Liver (tissue), 9 donors: ENCODE data around the gene HLCS. TPM values are rescaled to one million over a fixed set of nuclear protein-coding genes. Genes with fewer than 3 reads are reported as not detected.

Experiments
- DNase-seq: peaks from one replicate; pipeline ENCODE4 v3.0.0-alpha.2; 2017; ENCODE audit warnings: low spot score
- H3K27ac ChIP-seq, 2 donors: one replicate each; pipeline ENCODE4 v1.7.0; 2013; ENCODE audit warnings: inconsistent platforms in 2 of 2, low read length in 2 of 2, control low read depth in 1 of 2, low read depth in 1 of 2, mild to moderate bottlenecking in 1 of 2
- H3K27me3 ChIP-seq, 4 donors: one replicate each; pipeline versions ENCODE4 v1.6.1 to v1.7.0; 2013; ENCODE audit warnings: low read length in 3 of 4, inconsistent platforms in 1 of 4, mild to moderate bottlenecking in 1 of 4, moderate library complexity in 1 of 4; ENCODE audit not compliant: control insufficient read depth in 4 of 4, insufficient read depth in 4 of 4
- H3K36me3 ChIP-seq, 4 donors: one replicate each; pipeline versions ENCODE4 v1.6.1 to v1.7.0; 2013; ENCODE audit warnings: low read length in 3 of 4, mild to moderate bottlenecking in 3 of 4, low read depth in 1 of 4, moderate library complexity in 1 of 4; ENCODE audit not compliant: control insufficient read depth in 4 of 4, insufficient read depth in 3 of 4
- H3K4me1 ChIP-seq, 4 donors: one replicate each; pipeline versions ENCODE4 v1.6.1 to v1.7.0; 2013; ENCODE audit warnings: low read length in 3 of 4, mild to moderate bottlenecking in 3 of 4, moderate library complexity in 1 of 4; ENCODE audit not compliant: control insufficient read depth in 4 of 4, insufficient read depth in 4 of 4
- H3K4me3 ChIP-seq, 3 donors: one replicate each; pipeline versions ENCODE4 v1.6.1 to v1.7.0; 2013; ENCODE audit warnings: low read length in 3 of 3, control low read depth in 1 of 3, low read depth in 1 of 3, mild to moderate bottlenecking in 1 of 3
- H3K9ac ChIP-seq, 2 donors: one replicate each; pipeline ENCODE4 v1.7.0; 2013; ENCODE audit warnings: low read length in 2 of 2, mild to moderate bottlenecking in 2 of 2, moderate library complexity in 2 of 2, control low read depth in 1 of 2, low read depth in 1 of 2
- H3K9me3 ChIP-seq, 4 donors: one replicate each; pipeline versions ENCODE4 v1.6.1 to v1.7.0; 2013; ENCODE audit warnings: low read length in 3 of 4; ENCODE audit not compliant: control insufficient read depth in 4 of 4
- ATF3 ChIP-seq: IDR thresholded peaks from 2 replicates; pipeline ENCODE4 v1.6.1; 2016; ENCODE audit warnings: antibody characterized with exemption
- EGR1 ChIP-seq, 2 donors: IDR thresholded peaks; 2 replicates each; pipeline ENCODE4 v1.6.1; 2016 to 2018; ENCODE audit warnings: antibody characterized with exemption in 2 of 2, low read depth in 2 of 2
- FOXA1 ChIP-seq: IDR thresholded peaks from 2 replicates; pipeline ENCODE4 v1.6.1; 2016; ENCODE audit warnings: antibody characterized with exemption
- GABPA ChIP-seq, 2 donors: IDR thresholded peaks in 1 of 2; conservative IDR thresholded peaks in 1 of 2; 2 replicates each; pipeline ENCODE4 v1.6.1; 2016; ENCODE audit warnings: antibody characterized with exemption in 2 of 2, mild to moderate bottlenecking in 1 of 2, moderate library complexity in 1 of 2
- HNF4G ChIP-seq: IDR thresholded peaks from 2 replicates; pipeline ENCODE4 v1.6.1; 2016; ENCODE audit warnings: antibody characterized with exemption
- RAD21 ChIP-seq, 2 donors: IDR thresholded peaks; 2 replicates each; pipeline ENCODE4 v1.6.1; 2016; ENCODE audit warnings: antibody characterized with exemption in 2 of 2, mild to moderate bottlenecking in 2 of 2
- RXRA ChIP-seq, 2 donors: IDR thresholded peaks; 2 replicates each; pipeline ENCODE4 v1.6.1; 2017 to 2018; ENCODE audit warnings: antibody characterized with exemption in 2 of 2, mild to moderate bottlenecking in 1 of 2
- SP1 ChIP-seq: IDR thresholded peaks from 2 replicates; pipeline ENCODE4 v1.6.1; 2018; ENCODE audit warnings: antibody characterized with exemption, mild to moderate bottlenecking
- TAF1 ChIP-seq: conservative IDR thresholded peaks from 2 replicates; pipeline ENCODE4 v1.6.1; 2016; ENCODE audit warnings: antibody characterized with exemption, mild to moderate bottlenecking
- YY1 ChIP-seq: IDR thresholded peaks from 2 replicates; pipeline ENCODE4 v1.6.1; 2016; ENCODE audit warnings: antibody characterized with exemption, mild to moderate bottlenecking
- WGBS: extraction: QIAGEN DNeasy Blood & Tissue Kit; methylation state at CpG from one replicate; pipeline ENCODE4 v1.1.7; 2013; 5-methylcytosine and 5-hydroxymethylcytosine counted together
- polyA plus RNA-seq, 2 donors: library from polyadenylated mRNA; stranded (reverse) in 1 of 2; unstranded in 1 of 2; fragments of 200-250 nt in 1 of 2; fragments of >200 nt in 1 of 2; fragmentation: Nextera tagmentation in 1 of 2; extraction: Ambion mirVana in 1 of 2; gene quantifications; one replicate each; pipeline versions ENCODE4 v1.2.1 to v1.2.3, GENCODE V29; 2013 to 2015
- total RNA-seq, 2 donors: library from RNA; depleted of rRNA; stranded (reverse); fragments of >200 nt; gene quantifications; one replicate each; pipeline ENCODE4 v1.2.3, GENCODE V29; 2014
- TF ChIP-seq, protein P1 (sequence below): IDR thresholded peaks from 2 replicates; pipeline ENCODE4 v1.6.1; 2016; ENCODE audit warnings: antibody characterized with exemption
- TF ChIP-seq, protein P2 (sequence below): fragments of 150-350 bp; IDR thresholded peaks from 2 replicates; pipeline ENCODE4 v1.5.1; 2017; ENCODE audit warnings: improper control_type of control experiment, low read depth, low read length; ENCODE audit not compliant: missing input control
- TF ChIP-seq, protein P3 (sequence below): IDR thresholded peaks from 2 replicates; pipeline ENCODE4 v1.6.1; 2016; ENCODE audit warnings: antibody characterized with exemption, mild to moderate bottlenecking
- TF ChIP-seq, protein P4 (sequence below): IDR thresholded peaks from 2 replicates; pipeline ENCODE4 v1.6.1; 2016; ENCODE audit warnings: antibody characterized with exemption
- donor health status: healthy.
- donor health status: healthy.
- donor health status: healthy.
- donor health status: healthy.
- donor health status: healthy.

HLCS gene
- total and polyA plus RNA-seq, 4 donors: 6.6 to 22.5 (median 8.3) TPM

DNA sequence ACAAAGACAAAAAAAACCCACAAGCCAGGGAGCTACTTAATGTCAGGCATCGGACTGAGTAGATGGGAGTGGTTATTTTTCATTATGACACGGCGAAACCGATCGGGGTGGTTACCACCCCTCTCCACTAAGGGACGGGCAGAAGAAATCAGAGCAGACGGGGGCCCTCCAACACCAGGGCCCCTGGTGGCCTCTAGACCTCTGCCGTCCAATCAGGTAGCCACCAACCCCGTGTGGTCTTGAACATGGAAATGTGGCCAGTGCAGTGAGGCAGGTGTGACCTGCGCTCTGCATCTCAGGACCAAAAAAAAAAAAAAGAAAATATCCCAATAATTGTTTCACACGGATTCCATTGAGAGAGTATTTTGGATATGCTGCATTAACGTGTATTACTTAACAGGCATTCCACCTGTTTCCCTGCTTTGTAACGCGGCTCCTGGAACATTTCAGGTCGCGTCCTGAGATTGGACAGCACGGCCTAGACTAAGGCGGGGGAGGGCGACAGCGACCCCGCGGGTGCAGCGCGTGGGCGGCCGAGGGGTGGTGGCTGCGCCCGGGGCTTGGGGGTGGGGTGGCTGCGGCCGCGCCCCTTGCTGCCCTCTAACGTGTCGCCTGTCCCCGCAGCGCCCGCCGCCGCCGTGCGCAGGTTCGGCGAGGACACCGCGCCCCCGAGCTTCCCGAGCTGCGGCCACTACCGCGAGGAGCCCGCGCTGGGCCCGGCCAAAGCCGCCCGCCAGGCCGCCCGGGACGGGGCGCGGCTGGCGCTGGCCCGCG is 219.2 kb downstream of the HLCS start:
- H3K27ac ChIP-seq: no peak overlapping the region
- TF ChIP-seq FOXA1: no peak
- no peak for TF ChIP-seq RXRA (IDR thresholded peaks at IDR 0.05)
- WGBS: 11% methylated on average over 62 of the region's 62 CpGs
- no peak overlapping the region for H3K9ac ChIP-seq
- peaks cover 0 to 3% (median 0%) of the 10 kb centered on the region in 4 donors for H3K36me3 ChIP-seq
- peak; percentile 40 for DNase-seq
- H3K9me3 ChIP-seq: no peaks in the 10 kb centered on the region
- H3K4me1 ChIP-seq: peaks cover 0 to 7% (median 5%) of the 10 kb centered on the region in 4 donors
- no peaks in the 10 kb centered on the region for H3K27me3 ChIP-seq
- peak overlapping the region in 1 of 3 donors; percentile 66 for H3K4me3 ChIP-seq

DNA sequence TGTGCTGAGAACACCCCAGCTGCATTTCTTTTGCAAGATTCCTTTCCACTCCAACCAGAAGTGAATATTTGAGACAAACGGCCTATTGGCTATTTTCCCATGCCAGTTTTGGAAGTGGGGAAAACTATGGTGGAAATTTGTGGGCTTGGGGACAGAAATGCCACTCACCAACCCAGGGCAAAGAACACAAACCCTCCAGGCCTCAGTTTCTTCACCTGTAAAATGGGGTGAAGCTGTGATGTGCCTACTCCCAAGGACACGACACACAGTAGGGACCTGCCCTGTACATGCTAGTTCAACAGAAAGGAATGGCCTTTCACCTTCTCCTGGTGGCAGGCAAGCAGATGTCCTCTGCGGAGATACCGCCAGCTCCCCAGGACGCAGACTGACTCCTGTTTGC is 221.0 kb downstream of the HLCS start:
- WGBS: 87% methylated on average over 5 of the region's 5 CpGs
- Histone ChIP-seq H3K9ac (no peak overlapping the region), H3K4me1 (peaks cover 0 to 7% (median 5%) of the 10 kb centered on the region in 4 donors), H3K27ac (no peak overlapping the region), H3K36me3 (no peaks in the 10 kb centered on the region), H3K4me3 (no peak overlapping the region), H3K9me3 (no peaks in the 10 kb centered on the region), H3K27me3 (no peaks in the 10 kb centered on the region)
- no peak for DNase-seq
- no peak for TF ChIP-seq HNF4G

DNA sequence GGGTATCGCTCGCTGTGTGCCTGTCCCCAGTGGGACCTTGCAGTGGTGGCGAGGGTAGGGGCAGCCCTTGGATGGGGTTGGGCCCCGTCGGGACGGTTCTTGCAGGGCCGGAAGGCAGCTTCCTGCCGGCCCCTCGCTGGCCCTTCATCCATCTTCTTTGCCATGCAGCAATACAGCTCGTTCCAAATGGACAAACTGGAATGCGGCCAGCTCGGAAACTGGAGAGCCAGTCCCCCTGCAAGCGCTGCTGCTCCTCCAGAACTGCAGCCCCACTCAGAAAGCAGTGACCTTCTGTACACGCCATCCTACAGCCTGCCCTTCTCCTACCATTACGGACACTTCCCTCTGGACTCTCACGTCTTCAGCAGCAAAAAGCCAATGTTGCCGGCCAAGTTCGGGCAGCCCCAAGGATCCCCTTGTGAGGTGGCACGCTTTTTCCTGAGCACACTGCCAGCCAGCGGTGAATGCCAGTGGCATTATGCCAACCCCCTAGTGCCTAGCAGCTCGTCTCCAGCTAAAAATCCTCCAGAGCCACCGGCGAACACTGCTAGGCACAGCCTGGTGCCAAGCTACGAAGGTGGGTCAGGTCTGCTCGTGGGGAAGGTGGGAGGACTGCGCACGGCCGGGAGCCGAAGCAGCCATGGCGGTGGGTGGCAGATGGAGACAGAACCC is 221.8 kb downstream of the HLCS start:
- H3K4me1 ChIP-seq: peaks cover 0 to 7% (median 5%) of the 10 kb centered on the region in 4 donors
- no peaks in the 10 kb centered on the region for H3K27me3 ChIP-seq

More for the DNA sequence above, 221.8 kb downstream of the HLCS start:
- DNase-seq: no peak
- H3K27ac ChIP-seq: no peak overlapping the region
- H3K9me3 ChIP-seq: no peaks in the 10 kb centered on the region
- TF ChIP-seq EGR1 (IDR thresholded peaks at IDR 0.05; ENCODE audit: low read depth in 2 of 2): no peak
- TF ChIP-seq, protein P1, sequence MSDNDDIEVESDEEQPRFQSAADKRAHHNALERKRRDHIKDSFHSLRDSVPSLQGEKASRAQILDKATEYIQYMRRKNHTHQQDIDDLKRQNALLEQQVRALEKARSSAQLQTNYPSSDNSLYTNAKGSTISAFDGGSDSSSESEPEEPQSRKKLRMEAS: no peak
- no peak for TF ChIP-seq RAD21 (IDR thresholded peaks at IDR 0.05)
- TF ChIP-seq, protein P2, sequence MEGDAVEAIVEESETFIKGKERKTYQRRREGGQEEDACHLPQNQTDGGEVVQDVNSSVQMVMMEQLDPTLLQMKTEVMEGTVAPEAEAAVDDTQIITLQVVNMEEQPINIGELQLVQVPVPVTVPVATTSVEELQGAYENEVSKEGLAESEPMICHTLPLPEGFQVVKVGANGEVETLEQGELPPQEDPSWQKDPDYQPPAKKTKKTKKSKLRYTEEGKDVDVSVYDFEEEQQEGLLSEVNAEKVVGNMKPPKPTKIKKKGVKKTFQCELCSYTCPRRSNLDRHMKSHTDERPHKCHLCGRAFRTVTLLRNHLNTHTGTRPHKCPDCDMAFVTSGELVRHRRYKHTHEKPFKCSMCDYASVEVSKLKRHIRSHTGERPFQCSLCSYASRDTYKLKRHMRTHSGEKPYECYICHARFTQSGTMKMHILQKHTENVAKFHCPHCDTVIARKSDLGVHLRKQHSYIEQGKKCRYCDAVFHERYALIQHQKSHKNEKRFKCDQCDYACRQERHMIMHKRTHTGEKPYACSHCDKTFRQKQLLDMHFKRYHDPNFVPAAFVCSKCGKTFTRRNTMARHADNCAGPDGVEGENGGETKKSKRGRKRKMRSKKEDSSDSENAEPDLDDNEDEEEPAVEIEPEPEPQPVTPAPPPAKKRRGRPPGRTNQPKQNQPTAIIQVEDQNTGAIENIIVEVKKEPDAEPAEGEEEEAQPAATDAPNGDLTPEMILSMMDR: no peak
- no peak for TF ChIP-seq YY1
- TF ChIP-seq, protein P3, sequence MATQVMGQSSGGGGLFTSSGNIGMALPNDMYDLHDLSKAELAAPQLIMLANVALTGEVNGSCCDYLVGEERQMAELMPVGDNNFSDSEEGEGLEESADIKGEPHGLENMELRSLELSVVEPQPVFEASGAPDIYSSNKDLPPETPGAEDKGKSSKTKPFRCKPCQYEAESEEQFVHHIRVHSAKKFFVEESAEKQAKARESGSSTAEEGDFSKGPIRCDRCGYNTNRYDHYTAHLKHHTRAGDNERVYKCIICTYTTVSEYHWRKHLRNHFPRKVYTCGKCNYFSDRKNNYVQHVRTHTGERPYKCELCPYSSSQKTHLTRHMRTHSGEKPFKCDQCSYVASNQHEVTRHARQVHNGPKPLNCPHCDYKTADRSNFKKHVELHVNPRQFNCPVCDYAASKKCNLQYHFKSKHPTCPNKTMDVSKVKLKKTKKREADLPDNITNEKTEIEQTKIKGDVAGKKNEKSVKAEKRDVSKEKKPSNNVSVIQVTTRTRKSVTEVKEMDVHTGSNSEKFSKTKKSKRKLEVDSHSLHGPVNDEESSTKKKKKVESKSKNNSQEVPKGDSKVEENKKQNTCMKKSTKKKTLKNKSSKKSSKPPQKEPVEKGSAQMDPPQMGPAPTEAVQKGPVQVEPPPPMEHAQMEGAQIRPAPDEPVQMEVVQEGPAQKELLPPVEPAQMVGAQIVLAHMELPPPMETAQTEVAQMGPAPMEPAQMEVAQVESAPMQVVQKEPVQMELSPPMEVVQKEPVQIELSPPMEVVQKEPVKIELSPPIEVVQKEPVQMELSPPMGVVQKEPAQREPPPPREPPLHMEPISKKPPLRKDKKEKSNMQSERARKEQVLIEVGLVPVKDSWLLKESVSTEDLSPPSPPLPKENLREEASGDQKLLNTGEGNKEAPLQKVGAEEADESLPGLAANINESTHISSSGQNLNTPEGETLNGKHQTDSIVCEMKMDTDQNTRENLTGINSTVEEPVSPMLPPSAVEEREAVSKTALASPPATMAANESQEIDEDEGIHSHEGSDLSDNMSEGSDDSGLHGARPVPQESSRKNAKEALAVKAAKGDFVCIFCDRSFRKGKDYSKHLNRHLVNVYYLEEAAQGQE: no peak
- no peak for TF ChIP-seq ATF3
- TF ChIP-seq, protein P4, sequence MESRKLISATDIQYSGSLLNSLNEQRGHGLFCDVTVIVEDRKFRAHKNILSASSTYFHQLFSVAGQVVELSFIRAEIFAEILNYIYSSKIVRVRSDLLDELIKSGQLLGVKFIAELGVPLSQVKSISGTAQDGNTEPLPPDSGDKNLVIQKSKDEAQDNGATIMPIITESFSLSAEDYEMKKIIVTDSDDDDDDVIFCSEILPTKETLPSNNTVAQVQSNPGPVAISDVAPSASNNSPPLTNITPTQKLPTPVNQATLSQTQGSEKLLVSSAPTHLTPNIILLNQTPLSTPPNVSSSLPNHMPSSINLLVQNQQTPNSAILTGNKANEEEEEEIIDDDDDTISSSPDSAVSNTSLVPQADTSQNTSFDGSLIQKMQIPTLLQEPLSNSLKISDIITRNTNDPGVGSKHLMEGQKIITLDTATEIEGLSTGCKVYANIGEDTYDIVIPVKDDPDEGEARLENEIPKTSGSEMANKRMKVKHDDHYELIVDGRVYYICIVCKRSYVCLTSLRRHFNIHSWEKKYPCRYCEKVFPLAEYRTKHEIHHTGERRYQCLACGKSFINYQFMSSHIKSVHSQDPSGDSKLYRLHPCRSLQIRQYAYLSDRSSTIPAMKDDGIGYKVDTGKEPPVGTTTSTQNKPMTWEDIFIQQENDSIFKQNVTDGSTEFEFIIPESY: no peak
- no peak for TF ChIP-seq SP1
- TF ChIP-seq TAF1: no peak
- no peak for TF ChIP-seq GABPA (IDR thresholded peaks at IDR 0.05 in 1 of 2, conservative IDR thresholded peaks at IDR 0.05 in 1 of 2)
- no peak for TF ChIP-seq RXRA (IDR thresholded peaks at IDR 0.05)
- 74% methylated on average over 30 of the region's 30 CpGs for WGBS
- no peak overlapping the region for H3K4me3 ChIP-seq
- no peak overlapping the region for H3K9ac ChIP-seq
- no peaks in the 10 kb centered on the region for H3K36me3 ChIP-seq
